Activated CD4-positive, alpha-beta T cell treated with anti-CD3 and anti-CD28 coated beads for 36 hours (primary cell): ENCODE results near the gene CATSPERE. TPM values are rescaled to one million over a fixed set of nuclear protein-coding genes. Genes with fewer than 3 reads are reported as not detected.
A peak's percentile ranks its signal among the peaks of the same experiment; 100 is the strongest.
"Not testable (repeated sequence)": the region's sequence is repeated elsewhere in the genome, so short reads cannot be mapped to it uniquely, and the experiment has no call there.

Experiments
- ATAC-seq: fragments of 200-7000 bp; cut with Tn5 transposase; one replicate; pipeline ENCODE4 v1.10.0; 2021; ENCODE audit warnings: mild to moderate bottlenecking, moderate library complexity
- CTCF ChIA-PET: fragments of 350-600 bp; sonication (Branson Sonifier 250); formaldehyde crosslinking; loops from one replicate; lab custom pipeline; 2021; ENCODE audit warnings: antibody characterized with exemption; lab: Charles Lee
- POLR2A ChIA-PET: fragments of 350-600 bp; sonication (Branson Sonifier 250); formaldehyde crosslinking; loops from one replicate; lab custom pipeline; 2021; ENCODE audit warnings: antibody characterized with exemption, inconsistent platforms; lab: Charles Lee
- DNase-seq: peaks from one replicate; pipeline ENCODE4 v3.0.0-alpha.2; 2020
- H3K27ac Mint-ChIP-seq: one replicate; pipeline ENCODE4 v1.8.0; 2021; ENCODE audit warnings: mixed read lengths
- H3K27me3 Mint-ChIP-seq: one replicate; pipeline ENCODE4 v1.8.0; 2021; ENCODE audit warnings: mixed read lengths
- H3K36me3 Mint-ChIP-seq: one replicate; pipeline ENCODE4 v1.8.0; 2021; ENCODE audit warnings: low read depth, mixed read lengths
- H3K4me1 Mint-ChIP-seq: one replicate; pipeline ENCODE4 v1.8.0; 2021; ENCODE audit warnings: mixed read lengths
- H3K4me3 Mint-ChIP-seq: one replicate; pipeline ENCODE4 v1.8.0; 2021; ENCODE audit warnings: mild to moderate bottlenecking, moderate library complexity, mixed read lengths
- H3K9me3 Mint-ChIP-seq: one replicate; pipeline ENCODE4 v1.8.0; 2021; ENCODE audit warnings: low read depth, mixed read lengths
- intact Hi-C, 2 experiments: fragments of 100-400 bp; cut with DNase I in 1 of 2; cut with micrococcal nuclease in 1 of 2; formaldehyde crosslinking; loops; one replicate each; pipeline versions ENCODE4 v1.14.2 to v1.15.1; 2022 to 2024; cut with DNase I, micrococcal nuclease
- total RNA-seq, 2 experiments: library from RNA; stranded (reverse); gene quantifications; one replicate each; pipeline ENCODE4 v1.2.3, GENCODE V29; 2021

Gene CATSPERE
- total RNA-seq, 2 experiments from 2014 or later = 0.11 TPM; not detected in 1

GRCh38 chr1:244653439-244654107 is 192.5 kb downstream of the CATSPERE start:
- Mint-ChIP-seq H3K9me3 (no peaks in the 10 kb centered on the region), H3K36me3 (peaks cover 13% of the 10 kb centered on the region), H3K4me1 (peaks cover 26% of the 10 kb centered on the region), H3K4me3 (no peak overlapping the region), H3K27me3 (no peaks in the 10 kb centered on the region), H3K27ac (no peak overlapping the region)
- CTCF ChIA-PET = interaction anchor here (1.3 to 1.7 kb wide), 2 partner anchors 50 to 148 kb away, joined by 5 to 8 read pairs; no protein-coding TSS in a partner anchor
- peak; percentile 9 for DNase-seq
- intact Hi-C loops = loop anchor here (1.0 to 5.0 kb wide), 10 partner anchors 53 to 1913 kb away; partner anchors contain the start of genes CATSPERE (in 1 of the 2), CEP170 (in 1 of the 2), CNST (in 1 of the 2) and COX20 (in 1 of the 2)
- ATAC-seq = no peak
- POLR2A ChIA-PET = interaction anchor here (0.6 to 1.1 kb wide), 3 partner anchors 181 to 336 kb away, joined by 3 to 9 read pairs (median 3); a partner anchor contains a TSS

- no peaks in the 10 kb centered on the region for H3K9me3 Mint-ChIP-seq
- H3K27ac Mint-ChIP-seq = no peak overlapping the region
- no peak overlapping the region for H3K4me3 Mint-ChIP-seq
- ATAC-seq (no peak), DNase-seq (no peak)
- peaks cover 27% of the 10 kb centered on the region for H3K4me1 Mint-ChIP-seq
- peaks cover 16% of the 10 kb centered on the region for H3K36me3 Mint-ChIP-seq
- no peaks in the 10 kb centered on the region for H3K27me3 Mint-ChIP-seq
- ChIA-PET POLR2A (interaction anchor here (0.6 to 1.1 kb wide), 2 partner anchors 180 to 337 kb away, joined by 3 to 9 read pairs; no protein-coding TSS in a partner anchor), CTCF (interaction anchor here (1.7 kb wide), 1 partner anchor 50 kb away, joined by 8 read pairs; no protein-coding TSS in a partner anchor)
- intact Hi-C loops = loop anchor here (2.0 to 5.0 kb wide), 2 partner anchors 73 to 142 kb away; no protein-coding TSS in a partner anchor
Observed at GRCh38 chr1:244654108-244655038, 193.3 kb downstream of the CATSPERE start.

GRCh38 chr1:244655186-244655585 is 194.1 kb downstream of the CATSPERE start:
- peaks cover 27% of the 10 kb centered on the region for H3K4me1 Mint-ChIP-seq
- CTCF ChIA-PET = no interaction called here
- no peaks in the 10 kb centered on the region for H3K27me3 Mint-ChIP-seq
- POLR2A ChIA-PET = no interaction called here
- H3K9me3 Mint-ChIP-seq = no peaks in the 10 kb centered on the region
- DNase-seq (no peak), ATAC-seq (no peak)
- H3K4me3 Mint-ChIP-seq = no peak overlapping the region
- peaks cover 19% of the 10 kb centered on the region for H3K36me3 Mint-ChIP-seq
- H3K27ac Mint-ChIP-seq = no peak overlapping the region
- intact Hi-C loops = loop anchor here in 1 of 2 experiments (2.0 kb wide), 1 partner anchor 142 kb away; no protein-coding TSS in a partner anchor

- intact Hi-C loops = no loop called here
- peaks cover 18% of the 10 kb centered on the region for H3K4me1 Mint-ChIP-seq
- H3K9me3 Mint-ChIP-seq = no peaks in the 10 kb centered on the region
- POLR2A ChIA-PET = no interaction called here
- H3K4me3 Mint-ChIP-seq = no peak overlapping the region
- no peak for DNase-seq
- H3K36me3 Mint-ChIP-seq = peaks cover 27% of the 10 kb centered on the region
- CTCF ChIA-PET = no interaction called here
- no peak for ATAC-seq
- H3K27ac Mint-ChIP-seq = no peak overlapping the region
- H3K27me3 Mint-ChIP-seq = no peaks in the 10 kb centered on the region
Observed at GRCh38 chr1:244657421-244657820, 196.3 kb downstream of the CATSPERE start.

- ATAC-seq = no peak
- Mint-ChIP-seq H3K27me3 (no peaks in the 10 kb centered on the region), H3K36me3 (peaks cover 32% of the 10 kb centered on the region), H3K9me3 (no peaks in the 10 kb centered on the region), H3K4me3 (no peak overlapping the region), H3K4me1 (peaks cover 25% of the 10 kb centered on the region), H3K27ac (no peak overlapping the region)
- ChIA-PET POLR2A (no interaction called here), CTCF (interaction anchor here (0.6 to 1.9 kb wide), 4 partner anchors 12 to 304 kb away, joined by 3 to 4 read pairs (median 3); no protein-coding TSS in a partner anchor)
- intact Hi-C loops = no loop called here
- DNase-seq = no peak
Observed at GRCh38 chr1:244659694-244660093, 198.6 kb downstream of the CATSPERE start.

- Mint-ChIP-seq H3K36me3 (peaks cover 32% of the 10 kb centered on the region), H3K27me3 (no peaks in the 10 kb centered on the region), H3K27ac (no peak overlapping the region), H3K4me1 (peaks cover 25% of the 10 kb centered on the region), H3K4me3 (no peak overlapping the region), H3K9me3 (no peaks in the 10 kb centered on the region)
- intact Hi-C loops = no loop called here
- CTCF ChIA-PET = no interaction called here
- no peak for DNase-seq
- ATAC-seq = no peak
- POLR2A ChIA-PET = no interaction called here
Observed at GRCh38 chr1:244660595-244660994, 199.5 kb downstream of the CATSPERE start.

- ATAC-seq, intact Hi-C loops, H3K9me3 Mint-ChIP-seq, H3K27me3 Mint-ChIP-seq, POLR2A ChIA-PET, H3K27ac Mint-ChIP-seq, CTCF ChIA-PET, H3K4me3 Mint-ChIP-seq, DNase-seq: not testable (repeated sequence)
- Mint-ChIP-seq H3K36me3 (peaks cover 32% of the 10 kb centered on the region), H3K4me1 (peaks cover 25% of the 10 kb centered on the region)
Observed at GRCh38 chr1:244661569-244662312, 200.7 kb downstream of the CATSPERE start.

- H3K27ac Mint-ChIP-seq = no peak overlapping the region
- H3K36me3 Mint-ChIP-seq = peaks cover 26% of the 10 kb centered on the region
- H3K27me3 Mint-ChIP-seq = no peaks in the 10 kb centered on the region
- no peaks in the 10 kb centered on the region for H3K9me3 Mint-ChIP-seq
- intact Hi-C loops = no loop called here
- peaks cover 19% of the 10 kb centered on the region for H3K4me1 Mint-ChIP-seq
- CTCF ChIA-PET = no interaction called here
- ATAC-seq = no peak
- no peak overlapping the region for H3K4me3 Mint-ChIP-seq
- POLR2A ChIA-PET = no interaction called here
- no peak for DNase-seq
Observed at GRCh38 chr1:244662599-244662998, 201.5 kb downstream of the CATSPERE start.

- no peaks in the 10 kb centered on the region for H3K9me3 Mint-ChIP-seq
- H3K4me1 Mint-ChIP-seq = peaks cover 9% of the 10 kb centered on the region
- ChIA-PET CTCF (no interaction called here), POLR2A (no interaction called here)
- ATAC-seq = no peak
- no peak overlapping the region for H3K27ac Mint-ChIP-seq
- peaks cover 15% of the 10 kb centered on the region for H3K36me3 Mint-ChIP-seq
- DNase-seq = no peak
- intact Hi-C loops = no loop called here
- no peaks in the 10 kb centered on the region for H3K27me3 Mint-ChIP-seq
- no peak overlapping the region for H3K4me3 Mint-ChIP-seq
Observed at GRCh38 chr1:244664353-244664752, 203.3 kb downstream of the CATSPERE start.

- Mint-ChIP-seq H3K4me3 (no peak overlapping the region), H3K27me3 (no peaks in the 10 kb centered on the region), H3K4me1 (peaks cover 9% of the 10 kb centered on the region), H3K9me3 (no peaks in the 10 kb centered on the region), H3K27ac (no peak overlapping the region), H3K36me3 (peaks cover 11% of the 10 kb centered on the region)
- DNase-seq (no peak), ATAC-seq (peak; percentile 66)
- ChIA-PET CTCF (interaction anchor here (0.6 to 1.2 kb wide), 4 partner anchors 23 to 148 kb away, joined by 3 to 5 read pairs (median 4); no protein-coding TSS in a partner anchor), POLR2A (no interaction called here)
- intact Hi-C loops = no loop called here
Observed at GRCh38 chr1:244665771-244666217, 204.7 kb downstream of the CATSPERE start.
